ENCODE data around the gene CPNE2. TPM values are rescaled to one million over a fixed set of nuclear protein-coding genes. Genes with fewer than 3 reads are reported as not detected.
"Not testable (repeated sequence)": the region's sequence is repeated elsewhere in the genome, so short reads cannot be mapped to it uniquely, and the experiment has no call there.

CPNE2 gene
- polyA plus RNA-seq, 1 donor from 2014 or later = 2.0 TPM

DNA sequence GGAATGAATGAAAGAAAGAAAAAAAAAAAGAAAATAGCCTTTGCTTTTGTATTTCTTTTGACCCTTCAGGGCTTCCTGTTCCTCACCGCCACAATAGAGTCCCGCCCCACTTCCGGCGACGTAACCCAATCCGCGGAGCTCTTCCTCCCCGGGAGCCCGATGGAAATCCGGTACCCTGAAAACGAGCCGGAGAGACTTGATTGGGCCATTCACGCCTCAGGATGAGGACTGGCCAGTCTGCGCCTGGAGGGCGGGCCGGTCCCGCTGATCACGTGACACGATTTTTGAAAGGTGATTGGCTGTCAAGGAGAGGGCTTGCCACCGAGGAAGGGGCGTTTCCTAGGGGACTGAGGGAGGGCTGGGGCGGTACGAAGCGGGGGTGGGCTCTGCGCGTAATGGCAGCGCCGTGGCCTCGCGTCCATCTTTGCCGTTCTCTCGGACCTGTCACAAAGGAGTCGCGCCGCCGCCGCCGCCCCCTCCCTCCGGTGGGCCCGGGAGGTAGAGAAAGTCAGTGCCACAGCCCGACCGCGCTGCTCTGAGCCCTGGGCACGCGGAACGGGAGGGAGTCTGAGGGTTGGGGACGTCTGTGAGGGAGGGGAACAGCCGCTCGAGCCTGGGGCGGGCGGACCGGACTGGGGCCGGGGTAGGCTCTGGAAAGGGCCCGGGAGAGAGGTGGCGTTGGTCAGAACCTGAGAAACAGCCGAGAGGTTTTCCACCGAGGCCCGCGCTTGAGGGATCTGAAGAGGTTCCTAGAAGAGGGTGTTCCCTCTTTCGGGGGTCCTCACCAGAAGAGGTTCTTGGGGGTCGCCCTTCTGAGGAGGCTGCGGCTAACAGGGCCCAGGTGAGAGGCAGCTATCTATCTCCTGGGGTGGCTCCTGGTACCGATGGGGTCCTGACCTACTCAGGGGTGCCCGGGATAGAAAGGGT is 93.8 kb downstream of the CPNE2 start, which contains the start of the genes PSME3IP1 and RSPRY1:
PSME3IP1 (minus strand) TSS at position 95 of the 927 bp plus-strand sequence. CDS start 12,185 bp downstream, outside the sequence.
RSPRY1 (plus strand) TSS at position 385 of the 927 bp plus-strand sequence. CDS start 18,330 bp downstream, outside the sequence.
- Mint-ChIP-seq H3K4me3 (peak within 1 kb of the TSS; percentile 89 to 100 (median 96)), H3K27ac (peak within 1 kb of the TSS; percentile 87 to 99 (median 99)), H3K36me3 (peaks cover 2% of the 10 kb centered on the region), H3K27me3 (peaks cover 2% of the 10 kb centered on the region), H3K4me1 (peaks cover 26 to 40% (median 36%) of the 10 kb centered on the region in 3 donors), H3K9me3 (no peaks in the 10 kb centered on the region)

DNA sequence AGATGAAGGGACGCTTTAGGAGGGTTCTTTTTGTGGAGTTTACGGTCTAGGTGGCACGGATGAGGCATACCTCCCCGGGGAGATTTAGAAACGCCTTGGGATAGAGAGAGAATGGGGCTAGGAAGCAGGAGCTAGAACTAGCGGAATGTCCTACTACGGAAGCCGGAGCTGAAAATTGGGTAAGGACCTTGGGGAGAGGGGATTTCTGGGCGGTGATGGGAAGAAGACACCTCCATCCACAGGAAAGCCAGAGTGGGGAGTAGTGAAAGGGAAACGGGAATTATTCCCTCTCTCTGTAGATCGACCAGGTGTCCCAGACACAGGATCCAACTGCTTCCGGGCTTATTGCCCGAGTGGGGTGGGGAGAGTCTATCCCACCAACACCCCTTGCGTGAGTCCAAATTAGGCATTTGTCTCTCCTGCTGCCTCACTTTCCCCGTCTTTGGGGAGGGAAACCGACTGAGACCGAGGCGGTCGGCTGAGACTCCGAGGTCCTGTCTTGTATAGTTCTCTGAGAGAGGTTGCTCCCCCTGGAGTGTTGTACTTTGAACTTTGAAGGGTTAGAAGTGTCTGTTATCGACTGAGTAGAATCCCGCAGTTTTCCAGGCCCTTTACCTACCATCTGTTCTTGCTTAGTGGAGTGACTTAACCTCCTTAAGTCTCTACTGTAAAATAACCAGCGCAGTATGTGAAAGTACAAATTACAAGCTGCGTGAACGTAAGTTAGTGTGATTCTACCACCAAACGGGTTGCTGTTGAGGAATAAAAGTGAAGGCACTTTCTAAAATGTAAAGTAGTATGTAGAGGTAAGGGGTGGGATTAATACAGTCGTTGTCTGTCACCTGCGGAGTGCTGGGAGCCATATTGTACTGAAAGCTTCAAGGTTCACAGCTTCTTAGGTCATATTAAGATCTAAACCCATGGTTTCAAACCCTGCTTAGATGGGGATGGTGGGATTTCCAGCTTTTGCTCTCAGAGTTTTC is 94.8 kb downstream of the CPNE2 start:
- H3K9me3 Mint-ChIP-seq = no peaks in the 10 kb centered on the region
- H3K4me1 Mint-ChIP-seq = peaks cover 25 to 38% (median 37%) of the 10 kb centered on the region in 3 donors
- peak overlapping the region; percentile 87 to 99 (median 99) for H3K27ac Mint-ChIP-seq
- H3K27me3 Mint-ChIP-seq = peaks cover 2% of the 10 kb centered on the region
- peak overlapping the region; percentile 89 to 100 (median 96) for H3K4me3 Mint-ChIP-seq
- H3K36me3 Mint-ChIP-seq = peaks cover 2% of the 10 kb centered on the region

DNA sequence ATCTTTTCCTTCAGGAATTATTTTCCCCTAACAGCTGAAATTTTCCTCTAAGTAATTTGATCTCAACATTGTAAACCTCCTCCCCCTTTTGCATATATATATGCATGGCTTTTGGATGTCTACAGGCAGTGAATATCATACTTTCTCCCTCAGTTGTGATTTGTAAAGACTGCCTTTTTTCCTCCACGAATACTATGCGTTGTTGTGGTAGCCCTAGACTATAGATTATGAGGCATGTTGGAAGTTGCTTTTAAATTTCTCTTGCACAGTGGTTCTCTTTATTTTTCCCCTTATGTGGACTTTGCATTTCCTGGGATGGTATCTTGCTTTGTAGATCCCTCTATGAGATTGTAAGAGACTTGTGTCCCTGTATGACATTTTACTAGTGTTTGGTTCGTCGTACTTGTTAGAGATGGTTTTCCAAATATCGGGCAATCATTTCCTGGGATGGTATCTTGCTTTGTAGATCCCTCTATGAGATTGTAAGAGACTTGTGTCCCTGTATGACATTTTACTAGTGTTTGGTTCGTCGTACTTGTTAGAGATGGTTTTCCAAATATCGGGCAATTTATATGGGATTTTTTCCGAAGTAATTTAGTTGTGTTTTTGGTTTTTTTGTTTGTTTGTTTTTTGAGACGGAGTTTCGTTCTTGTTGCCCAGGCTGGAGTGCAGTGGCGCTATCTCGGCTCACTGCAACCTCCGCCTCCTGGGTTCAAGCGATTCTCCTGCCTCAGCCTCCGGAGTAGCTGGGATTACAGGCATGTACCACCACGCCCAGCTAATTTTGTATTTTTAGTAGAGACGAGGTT is 95.7 kb downstream of the CPNE2 start:
- not testable (repeated sequence) for H3K36me3 Mint-ChIP-seq, H3K9me3 Mint-ChIP-seq, H3K27me3 Mint-ChIP-seq
- H3K4me1 Mint-ChIP-seq = peaks cover 21 to 41% (median 36%) of the 10 kb centered on the region in 3 donors
- H3K27ac Mint-ChIP-seq = peak overlapping the region in 2 of 3 donors; percentile 76 to 87
- H3K4me3 Mint-ChIP-seq = peak overlapping the region in 3 of 4 donors; percentile 89 to 98 (median 93)

DNA sequence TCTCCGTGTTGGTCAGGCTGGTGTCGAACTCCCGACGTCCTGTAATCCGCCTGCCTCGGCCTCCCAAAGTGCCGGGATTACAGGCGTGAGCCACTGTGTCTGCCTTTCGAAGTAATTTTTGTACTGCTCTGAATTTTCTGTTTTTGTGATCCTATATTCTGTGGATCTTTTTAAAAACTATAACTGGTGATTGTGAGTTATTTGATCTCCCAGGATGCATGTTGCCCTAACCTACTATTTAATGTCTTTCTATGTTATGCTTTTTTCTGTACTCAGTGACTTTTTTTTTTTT is 96.3 kb downstream of the CPNE2 start:
- H3K4me1 Mint-ChIP-seq = peaks cover 21 to 42% (median 39%) of the 10 kb centered on the region in 3 donors

DNA sequence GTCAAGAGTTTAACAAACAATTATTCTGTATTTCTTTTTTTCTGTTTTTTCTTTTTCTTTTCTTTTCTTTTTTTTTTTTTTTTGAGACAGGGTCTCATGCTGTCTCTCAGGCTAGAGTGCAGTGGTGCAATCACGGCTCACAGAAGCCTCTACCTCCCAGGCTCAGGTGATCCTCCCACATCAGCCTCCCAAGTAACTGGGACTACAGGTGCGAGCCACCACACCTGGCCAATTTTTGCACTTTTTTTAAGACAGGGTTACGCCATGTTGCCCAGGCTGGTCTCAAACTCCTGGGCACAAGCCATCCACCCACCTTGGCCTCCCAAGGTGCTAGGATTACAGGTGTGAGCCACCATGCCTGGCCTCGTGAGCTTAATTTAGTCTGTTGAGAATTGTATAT is 97.1 kb downstream of the CPNE2 start:
- H3K36me3 Mint-ChIP-seq, H3K27me3 Mint-ChIP-seq, H3K27ac Mint-ChIP-seq, H3K9me3 Mint-ChIP-seq: not testable (repeated sequence)
- Mint-ChIP-seq H3K4me3 (peak overlapping the region in 1 of 4 donors; percentile 30), H3K4me1 (peaks cover 16 to 42% (median 39%) of the 10 kb centered on the region in 3 donors)

More for the DNA sequence above, 96.3 kb downstream of the CPNE2 start:
- no peaks in the 10 kb centered on the region for H3K9me3 Mint-ChIP-seq
- H3K4me3 Mint-ChIP-seq = peak overlapping the region in 1 of 4 donors; percentile 93
- H3K27ac Mint-ChIP-seq = no peak overlapping the region
- peaks cover 2% of the 10 kb centered on the region for H3K36me3 Mint-ChIP-seq
- peaks cover 2% of the 10 kb centered on the region for H3K27me3 Mint-ChIP-seq

DNA sequence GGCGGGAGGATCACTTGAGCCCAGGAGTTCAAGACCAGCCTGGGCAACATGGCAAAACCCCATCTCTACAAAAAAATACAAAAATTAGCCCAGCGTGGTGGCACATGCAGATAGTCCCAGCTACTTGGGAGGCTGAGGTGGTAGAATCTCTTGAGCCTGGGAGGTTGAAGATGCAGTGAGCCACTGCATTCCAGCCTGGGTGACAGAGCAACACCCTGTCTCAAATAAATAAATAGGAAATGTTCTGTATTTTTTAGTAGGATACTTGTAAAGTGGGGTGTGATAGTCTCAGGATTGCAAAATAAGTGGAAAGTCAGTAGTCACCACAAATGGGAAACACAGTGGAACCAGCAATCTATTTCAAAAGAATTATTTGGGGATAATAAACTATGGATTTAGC is 97.8 kb downstream of the CPNE2 start:
- no peaks in the 10 kb centered on the region for H3K9me3 Mint-ChIP-seq
- H3K27me3 Mint-ChIP-seq = peaks cover 2% of the 10 kb centered on the region
- peak overlapping the region in 2 of 4 donors; percentile 30 to 41 for H3K4me3 Mint-ChIP-seq
- no peak overlapping the region for H3K27ac Mint-ChIP-seq
- peaks cover 2% of the 10 kb centered on the region for H3K36me3 Mint-ChIP-seq
- H3K4me1 Mint-ChIP-seq = peaks cover 13 to 42% (median 35%) of the 10 kb centered on the region in 3 donors

DNA sequence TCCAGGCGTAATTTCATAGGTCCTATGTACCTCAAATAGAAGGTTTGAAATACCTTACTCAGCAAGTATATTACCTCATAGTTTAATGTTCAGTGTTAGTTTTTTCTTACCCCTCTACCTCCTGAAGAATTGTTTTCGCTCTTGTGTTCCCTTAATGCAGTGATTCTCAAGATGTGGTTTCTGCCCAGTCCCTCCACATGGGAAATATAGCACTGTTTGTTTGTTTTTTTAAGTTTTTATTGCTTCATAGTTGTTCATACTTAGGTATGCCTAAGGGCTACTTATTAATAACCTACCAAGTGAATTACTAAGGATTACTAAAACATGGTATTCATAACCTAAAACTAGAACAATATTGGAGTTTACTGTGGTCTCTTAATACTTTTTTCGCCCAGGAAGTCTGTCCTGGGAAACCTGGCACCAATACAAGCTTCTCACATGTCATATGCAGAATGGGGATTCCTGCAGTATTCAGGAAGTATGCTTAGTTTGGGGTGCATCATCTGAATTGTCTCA is 98.7 kb downstream of the CPNE2 start:
- peaks cover 2% of the 10 kb centered on the region for H3K36me3 Mint-ChIP-seq
- no peak overlapping the region for H3K27ac Mint-ChIP-seq
- no peaks in the 10 kb centered on the region for H3K9me3 Mint-ChIP-seq
- H3K4me3 Mint-ChIP-seq = peak overlapping the region in 1 of 4 donors; percentile 47
- no peaks in the 10 kb centered on the region for H3K27me3 Mint-ChIP-seq
- peaks cover 11 to 40% (median 33%) of the 10 kb centered on the region in 3 donors for H3K4me1 Mint-ChIP-seq

DNA sequence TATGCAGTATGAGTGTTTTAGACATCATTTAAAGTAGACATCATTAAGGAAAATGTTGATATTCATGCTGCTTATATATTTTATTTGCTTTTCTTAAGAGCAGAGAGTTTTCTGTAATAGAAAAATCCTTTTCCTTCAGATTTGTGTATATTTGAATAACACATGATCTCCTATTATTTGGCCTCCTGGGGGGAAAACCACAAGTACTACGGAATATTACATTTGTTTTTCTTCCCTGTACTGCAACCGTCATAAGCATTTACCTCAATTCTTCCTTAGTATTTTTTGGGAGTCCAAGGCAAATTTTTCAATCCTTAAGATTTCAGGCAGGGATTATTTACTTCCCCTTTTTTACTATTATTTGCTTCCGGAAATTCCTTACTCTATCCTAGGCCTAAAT is 99.8 kb downstream of the CPNE2 start:
- Mint-ChIP-seq H3K9me3 (no peaks in the 10 kb centered on the region), H3K36me3 (peaks cover 2% of the 10 kb centered on the region), H3K4me3 (no peak overlapping the region), H3K27me3 (no peaks in the 10 kb centered on the region), H3K4me1 (peaks cover 13 to 42% (median 32%) of the 10 kb centered on the region in 3 donors), H3K27ac (no peak overlapping the region)

DNA sequence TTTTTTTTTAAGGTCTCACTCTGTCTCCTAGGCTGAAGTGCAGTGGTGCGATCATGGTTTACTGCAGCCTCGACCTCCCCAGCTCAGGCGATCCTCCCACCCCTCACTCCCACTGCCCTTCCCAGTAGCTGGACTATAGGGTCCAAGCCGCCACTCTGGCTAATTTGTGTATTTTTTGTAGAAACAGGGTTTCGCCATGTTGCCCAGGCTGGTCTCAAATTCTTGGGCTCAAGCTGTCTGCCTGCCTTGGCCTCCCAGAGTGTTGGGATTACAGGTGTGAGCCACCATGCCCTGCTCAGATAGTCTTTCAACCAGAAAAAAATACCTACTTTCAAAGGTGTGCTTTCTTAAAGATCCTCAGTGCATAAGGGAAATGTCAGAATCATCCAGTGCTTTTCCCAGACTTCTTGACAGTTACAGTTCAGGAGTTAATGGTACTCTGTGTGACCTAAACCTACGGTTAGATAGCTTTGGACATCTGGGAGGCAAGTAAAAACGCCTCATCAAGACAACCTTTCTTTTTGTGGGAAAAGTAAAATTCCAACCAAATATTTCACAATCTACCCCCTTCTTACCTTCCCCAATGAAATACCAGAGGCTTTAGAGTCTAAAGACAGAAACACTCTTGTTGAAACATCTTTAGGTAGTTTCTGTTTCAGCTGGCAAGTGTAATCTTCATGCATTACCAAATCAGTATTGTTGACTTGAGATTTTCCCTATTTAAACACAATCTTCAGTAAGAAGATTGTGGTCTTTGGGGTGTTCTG is 100.5 kb downstream of the CPNE2 start:
- peaks cover 2% of the 10 kb centered on the region for H3K36me3 Mint-ChIP-seq
- H3K9me3 Mint-ChIP-seq = no peaks in the 10 kb centered on the region
- H3K4me3 Mint-ChIP-seq = no peak overlapping the region
- peaks cover 12 to 34% (median 25%) of the 10 kb centered on the region in 3 donors for H3K4me1 Mint-ChIP-seq
- no peak overlapping the region for H3K27ac Mint-ChIP-seq
- H3K27me3 Mint-ChIP-seq = no peaks in the 10 kb centered on the region

DNA sequence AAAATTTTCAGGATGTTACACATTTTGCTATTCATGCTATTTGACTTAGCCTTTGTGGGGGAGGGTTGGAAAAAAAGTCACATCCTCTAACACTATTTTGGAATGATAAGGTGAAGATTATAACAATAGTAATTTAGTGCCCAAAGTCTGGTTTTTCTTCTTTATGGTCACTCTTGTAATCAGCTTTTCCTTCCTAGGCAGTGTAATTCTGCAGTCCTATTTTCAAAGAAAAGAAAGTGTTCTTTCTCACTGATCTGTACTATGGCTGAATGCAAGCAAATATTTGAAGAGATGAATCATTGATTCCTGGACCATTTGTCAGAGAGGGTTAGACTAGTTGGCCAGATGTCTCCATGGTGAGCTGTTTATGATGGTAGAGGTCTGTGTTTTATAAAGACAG is 102.1 kb downstream of the CPNE2 start:
- no peaks in the 10 kb centered on the region for H3K9me3 Mint-ChIP-seq
- H3K27me3 Mint-ChIP-seq = no peaks in the 10 kb centered on the region
- H3K27ac Mint-ChIP-seq = no peak overlapping the region
- H3K4me3 Mint-ChIP-seq = no peak overlapping the region
- H3K36me3 Mint-ChIP-seq = peaks cover 2% of the 10 kb centered on the region
- peaks cover 8 to 32% (median 19%) of the 10 kb centered on the region in 3 donors for H3K4me1 Mint-ChIP-seq

DNA sequence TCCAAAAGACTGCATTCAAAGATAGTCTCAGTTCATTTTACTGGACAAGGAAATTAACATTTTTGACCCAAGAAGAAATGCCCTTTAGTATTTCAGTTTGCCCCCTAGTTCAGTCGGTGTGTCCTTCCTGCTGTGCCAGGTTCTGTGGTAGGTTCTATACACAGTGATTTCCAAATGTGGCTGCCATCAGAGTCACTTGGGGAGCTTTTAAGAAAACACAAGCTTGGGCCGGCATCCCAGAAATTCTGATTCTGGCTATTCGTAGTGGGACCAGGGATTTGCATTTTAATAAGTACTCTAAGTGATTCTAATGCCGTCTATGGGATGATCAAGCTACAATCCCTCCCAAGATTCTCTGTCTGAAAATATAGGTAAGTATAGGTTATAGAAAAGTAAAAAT is 103.9 kb downstream of the CPNE2 start:
- Mint-ChIP-seq H3K36me3 (no peaks in the 10 kb centered on the region), H3K9me3 (no peaks in the 10 kb centered on the region), H3K27ac (no peak overlapping the region), H3K4me1 (peaks cover 6 to 28% (median 10%) of the 10 kb centered on the region in 3 donors), H3K4me3 (no peak overlapping the region), H3K27me3 (no peaks in the 10 kb centered on the region)

DNA sequence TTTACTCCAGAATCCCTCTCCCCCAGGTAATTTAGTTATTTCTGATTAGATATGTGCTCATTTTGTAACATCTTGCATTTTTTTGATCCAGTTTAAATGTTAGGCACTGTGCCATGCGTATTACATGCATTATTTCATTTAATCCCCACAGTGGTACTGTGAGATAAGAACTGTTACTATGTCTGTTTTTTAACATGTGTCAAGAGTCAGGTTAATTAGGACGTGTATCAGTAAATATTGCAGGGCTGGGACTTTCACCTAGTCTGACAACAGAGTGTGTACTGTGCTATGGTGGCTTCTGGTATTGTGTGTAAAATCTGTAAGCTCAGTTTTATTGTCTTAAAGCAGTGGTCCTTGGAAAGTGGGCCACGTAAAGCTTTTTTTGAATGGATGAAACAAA is 104.4 kb downstream of the CPNE2 start:
- H3K4me3 Mint-ChIP-seq = no peak overlapping the region
- peaks cover 6 to 28% (median 10%) of the 10 kb centered on the region in 3 donors for H3K4me1 Mint-ChIP-seq
- no peak overlapping the region for H3K27ac Mint-ChIP-seq
- H3K27me3 Mint-ChIP-seq = no peaks in the 10 kb centered on the region
- no peaks in the 10 kb centered on the region for H3K9me3 Mint-ChIP-seq
- no peaks in the 10 kb centered on the region for H3K36me3 Mint-ChIP-seq
